Measurements from ENCODE around the gene HLA-DMB.

DNA sequence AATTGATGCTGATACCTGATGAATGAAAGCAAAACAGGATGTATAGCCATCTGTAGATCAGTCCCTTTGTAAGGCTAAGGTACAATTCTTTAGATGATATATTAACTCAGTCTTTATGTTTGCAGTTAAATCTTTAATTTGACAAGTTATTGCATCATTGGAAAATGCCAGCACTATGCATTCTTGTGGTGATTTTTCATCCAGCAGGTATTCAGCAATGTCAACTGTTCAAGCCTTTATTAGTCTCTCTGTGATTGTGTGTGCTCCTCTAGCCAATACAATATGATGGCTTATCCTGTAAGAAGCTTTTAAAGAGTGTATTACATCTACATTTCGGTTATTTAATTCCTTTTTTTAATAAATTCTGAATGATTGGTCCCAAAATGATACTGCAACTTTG, 34.3 kb downstream of the HLA-DMB start:
- TF ChIP-seq, protein P1, sequence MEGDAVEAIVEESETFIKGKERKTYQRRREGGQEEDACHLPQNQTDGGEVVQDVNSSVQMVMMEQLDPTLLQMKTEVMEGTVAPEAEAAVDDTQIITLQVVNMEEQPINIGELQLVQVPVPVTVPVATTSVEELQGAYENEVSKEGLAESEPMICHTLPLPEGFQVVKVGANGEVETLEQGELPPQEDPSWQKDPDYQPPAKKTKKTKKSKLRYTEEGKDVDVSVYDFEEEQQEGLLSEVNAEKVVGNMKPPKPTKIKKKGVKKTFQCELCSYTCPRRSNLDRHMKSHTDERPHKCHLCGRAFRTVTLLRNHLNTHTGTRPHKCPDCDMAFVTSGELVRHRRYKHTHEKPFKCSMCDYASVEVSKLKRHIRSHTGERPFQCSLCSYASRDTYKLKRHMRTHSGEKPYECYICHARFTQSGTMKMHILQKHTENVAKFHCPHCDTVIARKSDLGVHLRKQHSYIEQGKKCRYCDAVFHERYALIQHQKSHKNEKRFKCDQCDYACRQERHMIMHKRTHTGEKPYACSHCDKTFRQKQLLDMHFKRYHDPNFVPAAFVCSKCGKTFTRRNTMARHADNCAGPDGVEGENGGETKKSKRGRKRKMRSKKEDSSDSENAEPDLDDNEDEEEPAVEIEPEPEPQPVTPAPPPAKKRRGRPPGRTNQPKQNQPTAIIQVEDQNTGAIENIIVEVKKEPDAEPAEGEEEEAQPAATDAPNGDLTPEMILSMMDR (IDR thresholded peaks at IDR 0.05) = no peak
- TF ChIP-seq POLR2AphosphoS5 (IDR thresholded peaks at IDR 0.05; ENCODE audit: insufficient read depth in 1 of 2, low read depth in 1 of 2) = no peak
- no peak for TF ChIP-seq POLR2A (IDR thresholded peaks at IDR 0.05)
